CD4-positive, alpha-beta T cell (primary cell): Measurements from ENCODE around the gene PTPRN2. TPM values are rescaled to one million over a fixed set of nuclear protein-coding genes. Genes with fewer than 3 reads are reported as not detected.

Source experiments
- ATAC-seq: fragments of 200-7000 bp; cut with Tn5 transposase; one replicate; pipeline ENCODE4 v1.10.0; 2022; ENCODE audit warnings: mild to moderate bottlenecking; ENCODE audit not compliant: poor library complexity
- CTCF ChIA-PET: fragments of 350-600 bp; sonication (Branson Sonifier 250); formaldehyde crosslinking; loops from one replicate; lab custom pipeline; 2021; ENCODE audit warnings: antibody characterized with exemption, inconsistent platforms; lab: Charles Lee
- POLR2A ChIA-PET: fragments of 350-600 bp; sonication (Branson Sonifier 250); formaldehyde crosslinking; loops from one replicate; lab custom pipeline; 2021; ENCODE audit warnings: antibody characterized with exemption, inconsistent platforms; lab: Charles Lee
- DNase-seq, 14 experiments: peaks; one replicate each; pipeline ENCODE4 v3.0.0-alpha.2; 2013 to 2020; ENCODE audit warnings: mixed read lengths in 2 of 14
- H3K27ac ChIP-seq, 2 donors: one replicate each; pipeline versions ENCODE4 v1.5.1 to v1.7.0; 2013; ENCODE audit warnings: low read length in 2 of 2, low read depth in 1 of 2, mild to moderate bottlenecking in 1 of 2
- H3K27me3 ChIP-seq, 2 experiments: 1 replicate in 1 of 2; 2 replicates in 1 of 2; pipeline versions ENCODE4 v1.6.1 to v1.7.0; 2013; ENCODE audit warnings: low read length in 2 of 2, control low read depth in 1 of 2, mild to moderate bottlenecking in 1 of 2, moderate library complexity in 1 of 2; ENCODE audit not compliant: insufficient read depth in 2 of 2, control insufficient read depth in 1 of 2
- H3K36me3 ChIP-seq: one replicate; pipeline ENCODE4 v1.6.1; 2013; ENCODE audit warnings: low read length, control low read depth; ENCODE audit not compliant: insufficient read depth
- H3K4me1 ChIP-seq: one replicate; pipeline ENCODE4 v1.6.1; 2013; ENCODE audit warnings: low read length, control low read depth; ENCODE audit not compliant: insufficient read depth
- H3K4me3 ChIP-seq: one replicate; pipeline ENCODE4 v1.5.1; 2013; ENCODE audit warnings: mild to moderate bottlenecking, low read length, moderate library complexity
- H3K9me3 ChIP-seq, 2 experiments: 1 replicate in 1 of 2; 2 replicates in 1 of 2; pipeline versions ENCODE4 v1.6.1 to v1.7.0; 2013; ENCODE audit warnings: low read length in 2 of 2, mild to moderate bottlenecking in 2 of 2, control low read depth in 1 of 2, moderate library complexity in 1 of 2; ENCODE audit not compliant: control insufficient read depth in 1 of 2, insufficient read depth in 1 of 2
- H3K27ac Mint-ChIP-seq: one replicate; pipeline ENCODE4 v1.8.0; 2020; ENCODE audit warnings: mixed read lengths
- H3K27me3 Mint-ChIP-seq: one replicate; pipeline ENCODE4 v1.8.0; 2021; ENCODE audit warnings: mixed read lengths
- H3K36me3 Mint-ChIP-seq: one replicate; pipeline ENCODE4 v1.8.0; 2021; ENCODE audit warnings: low read depth, mixed read lengths
- H3K4me1 Mint-ChIP-seq: one replicate; pipeline ENCODE4 v1.8.0; 2021; ENCODE audit warnings: low read depth, mixed read lengths
- H3K4me3 Mint-ChIP-seq: one replicate; pipeline ENCODE4 v1.8.0; 2020; ENCODE audit warnings: mild to moderate bottlenecking, mixed read lengths
- H3K9me3 Mint-ChIP-seq: one replicate; pipeline ENCODE4 v1.8.0; 2020; ENCODE audit warnings: mixed read lengths
- intact Hi-C, 2 experiments: fragments of 100-400 bp; cut with DNase I in 1 of 2; cut with micrococcal nuclease in 1 of 2; formaldehyde crosslinking; loops; one replicate each; pipeline versions ENCODE4 v1.15.1 to v1.9.0; 2023 to 2025; cut with DNase I, micrococcal nuclease
- total RNA-seq, 174 experiments: library from RNA in 2 of 174; stranded (reverse) in 2 of 174; gene quantifications; one replicate each; pipeline ENCODE4 v1.2.3 and lab custom pipeline; 2021 to 2026
- TF ChIP-seq, protein P1 (sequence below): fragments of 200-600 bp; IDR thresholded peaks from one replicate; pipeline ENCODE4 v1.8.0; 2022; ENCODE audit warnings: antibody characterized with exemption, mild to moderate bottlenecking

PTPRN2 gene
- total RNA-seq, 2 experiments from 2014 or later: 0.34 to 0.44 TPM

DNA sequence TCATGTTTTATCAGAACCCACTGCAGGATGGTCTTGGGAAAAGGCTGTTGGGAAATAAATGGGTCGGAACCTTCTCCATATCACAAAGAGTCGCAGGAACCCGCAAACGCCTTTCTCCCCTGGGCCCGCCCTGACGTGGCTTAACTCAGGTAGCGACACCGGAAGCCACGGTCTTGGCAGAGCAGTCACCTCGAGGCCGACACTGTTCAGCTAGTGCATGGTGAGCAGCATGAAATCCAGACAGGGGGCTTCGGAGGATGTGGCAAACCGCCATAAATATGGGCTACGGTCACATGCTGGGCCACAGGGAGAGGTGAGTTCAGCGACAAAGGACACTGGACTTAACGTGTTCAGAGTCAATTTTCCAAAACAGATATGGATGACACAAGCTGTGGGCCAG lies 421.9 kb downstream of the PTPRN2 start:
- Mint-ChIP-seq H3K4me1 (no peaks in the 10 kb centered on the region), H3K9me3 (no peaks in the 10 kb centered on the region), H3K36me3 (no peaks in the 10 kb centered on the region), H3K4me3 (no peak overlapping the region), H3K27ac (no peak overlapping the region), H3K27me3 (no peaks in the 10 kb centered on the region)
- ChIA-PET CTCF (no interaction called here), POLR2A (no interaction called here)
- TF ChIP-seq, protein P1, sequence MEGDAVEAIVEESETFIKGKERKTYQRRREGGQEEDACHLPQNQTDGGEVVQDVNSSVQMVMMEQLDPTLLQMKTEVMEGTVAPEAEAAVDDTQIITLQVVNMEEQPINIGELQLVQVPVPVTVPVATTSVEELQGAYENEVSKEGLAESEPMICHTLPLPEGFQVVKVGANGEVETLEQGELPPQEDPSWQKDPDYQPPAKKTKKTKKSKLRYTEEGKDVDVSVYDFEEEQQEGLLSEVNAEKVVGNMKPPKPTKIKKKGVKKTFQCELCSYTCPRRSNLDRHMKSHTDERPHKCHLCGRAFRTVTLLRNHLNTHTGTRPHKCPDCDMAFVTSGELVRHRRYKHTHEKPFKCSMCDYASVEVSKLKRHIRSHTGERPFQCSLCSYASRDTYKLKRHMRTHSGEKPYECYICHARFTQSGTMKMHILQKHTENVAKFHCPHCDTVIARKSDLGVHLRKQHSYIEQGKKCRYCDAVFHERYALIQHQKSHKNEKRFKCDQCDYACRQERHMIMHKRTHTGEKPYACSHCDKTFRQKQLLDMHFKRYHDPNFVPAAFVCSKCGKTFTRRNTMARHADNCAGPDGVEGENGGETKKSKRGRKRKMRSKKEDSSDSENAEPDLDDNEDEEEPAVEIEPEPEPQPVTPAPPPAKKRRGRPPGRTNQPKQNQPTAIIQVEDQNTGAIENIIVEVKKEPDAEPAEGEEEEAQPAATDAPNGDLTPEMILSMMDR: no peak
- Histone ChIP-seq H3K4me3 (no peak overlapping the region), H3K9me3 (peaks cover 0 to 32% of the 10 kb centered on the region in 2 experiments), H3K4me1 (no peaks in the 10 kb centered on the region), H3K36me3 (no peaks in the 10 kb centered on the region), H3K27ac (no peak overlapping the region), H3K27me3 (no peaks in the 10 kb centered on the region)
- intact Hi-C loops: no loop called here
- no peak for DNase-seq
- no peak for ATAC-seq

DNA sequence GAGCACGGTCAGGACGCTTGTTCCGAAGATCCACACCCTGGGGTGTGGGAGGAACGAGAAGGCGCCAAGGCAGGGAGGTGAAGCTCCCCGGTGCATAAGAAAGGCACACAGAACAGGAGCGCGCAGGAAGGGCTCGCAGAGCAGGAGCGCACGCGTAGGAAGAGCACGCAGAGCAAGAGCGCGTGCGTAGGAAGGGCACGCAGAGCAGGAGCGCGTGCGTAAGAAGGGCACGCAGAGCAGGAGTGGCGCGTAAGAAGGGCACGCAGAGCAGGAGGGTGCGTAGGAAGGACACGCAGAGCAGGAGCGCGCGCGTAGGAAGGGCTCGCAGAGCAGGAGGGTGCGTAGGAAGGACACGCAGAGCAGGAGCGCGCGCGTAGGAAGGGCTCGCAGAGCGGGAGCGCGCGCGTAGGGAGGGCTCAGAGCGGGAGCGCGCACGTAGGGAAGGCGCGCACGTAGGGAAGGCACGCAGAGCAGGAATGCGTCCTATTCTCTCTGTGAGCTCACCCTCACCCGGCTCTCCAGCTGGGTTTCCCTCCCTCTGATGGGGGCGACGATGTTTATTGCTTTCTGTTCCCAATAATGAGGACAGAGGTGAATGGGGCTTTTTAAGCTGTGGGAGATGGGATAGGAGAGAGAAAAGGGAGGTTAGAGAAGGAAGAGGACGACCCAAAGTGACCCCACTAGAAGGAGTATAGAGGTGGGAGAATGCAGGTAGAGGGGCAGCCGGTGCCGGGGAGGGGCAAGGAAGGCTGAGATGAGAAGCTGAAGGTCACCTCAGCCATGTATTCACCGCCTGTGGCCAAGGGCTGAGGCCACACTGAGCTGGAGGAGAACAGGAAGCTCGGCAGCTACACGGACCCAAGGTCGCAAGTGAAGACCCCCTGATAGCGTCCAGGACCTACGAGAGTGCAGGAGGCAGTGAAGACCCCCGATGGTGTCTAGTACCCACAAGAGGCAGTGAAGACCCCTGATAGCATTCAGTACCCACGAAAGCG lies 423.2 kb downstream of the PTPRN2 start:
- Mint-ChIP-seq H3K4me1 (no peaks in the 10 kb centered on the region), H3K36me3 (no peaks in the 10 kb centered on the region), H3K27ac (no peak overlapping the region), H3K4me3 (no peak overlapping the region), H3K9me3 (no peaks in the 10 kb centered on the region), H3K27me3 (no peaks in the 10 kb centered on the region)
- TF ChIP-seq, protein P1: no peak
- ChIA-PET POLR2A (no interaction called here), CTCF (no interaction called here)
- no peaks in the 10 kb centered on the region for H3K27me3 ChIP-seq
- intact Hi-C loops: no loop called here
- H3K27ac ChIP-seq: no peak overlapping the region
- H3K36me3 ChIP-seq: no peaks in the 10 kb centered on the region
- DNase-seq: no peak
- H3K4me3 ChIP-seq: no peak overlapping the region
- no peak for ATAC-seq
- peaks cover 0 to 32% of the 10 kb centered on the region in 2 experiments for H3K9me3 ChIP-seq
- no peaks in the 10 kb centered on the region for H3K4me1 ChIP-seq

GRCh38 chr7:158161194-158161593 lies 426.4 kb downstream of the PTPRN2 start:
- Histone ChIP-seq H3K36me3 (no peaks in the 10 kb centered on the region), H3K9me3 (peaks cover 0 to 50% of the 10 kb centered on the region in 2 experiments), H3K4me3 (no peak overlapping the region), H3K27me3 (no peaks in the 10 kb centered on the region), H3K27ac (no peak overlapping the region), H3K4me1 (no peaks in the 10 kb centered on the region)
- no peaks in the 10 kb centered on the region for H3K9me3 Mint-ChIP-seq
- ChIA-PET CTCF (no interaction called here), POLR2A (no interaction called here)
- no peak overlapping the region for H3K27ac Mint-ChIP-seq
- no peaks in the 10 kb centered on the region for H3K4me1 Mint-ChIP-seq
- H3K27me3 Mint-ChIP-seq: no peaks in the 10 kb centered on the region
- no peaks in the 10 kb centered on the region for H3K36me3 Mint-ChIP-seq
- H3K4me3 Mint-ChIP-seq: no peak overlapping the region
- TF ChIP-seq, protein P1: no peak
- DNase-seq (no peak), ATAC-seq (no peak)
- intact Hi-C loops: no loop called here
